Thoracic aorta (tissue), 2 donors: ENCODE results near the gene EIF4E3. TPM values are rescaled to one million over a fixed set of nuclear protein-coding genes. Genes with fewer than 3 reads are reported as not detected.

Source experiments
- ATAC-seq: fragments of 150-250 bp; one replicate; pipeline ENCODE4 v1.8.0; 2017; ENCODE audit warnings: low read depth; ENCODE audit not compliant: insufficient number of reproducible peaks, low FRiP score
- DNase-seq: peaks from one replicate; pipeline ENCODE4 v3.0.0-alpha.2; 2020; ENCODE audit warnings: low spot score
- H3K27ac ChIP-seq, 2 donors: fragments of 200-600 bp; sonication (generic); 1 replicate in 1 of 2; 2 replicates in 1 of 2; pipeline ENCODE4 v1.5.1; 2016; ENCODE audit warnings: mild to moderate bottlenecking in 2 of 2, moderate library complexity in 2 of 2
- H3K27me3 ChIP-seq: fragments of 200-600 bp; sonication (generic); replicated peaks from 2 replicates; pipeline ENCODE4 v1.6.0; 2016; ENCODE audit warnings: mild to moderate bottlenecking; ENCODE audit not compliant: insufficient read depth
- H3K36me3 ChIP-seq: fragments of 200-600 bp; sonication (generic); one replicate; pipeline ENCODE4 v1.5.1; 2016
- H3K4me1 ChIP-seq, 2 donors: fragments of 200-600 bp; sonication (generic); 1 replicate in 1 of 2; 2 replicates in 1 of 2; pipeline versions ENCODE4 v1.5.1 to v1.6.0; 2016; ENCODE audit warnings: low read depth in 2 of 2, mild to moderate bottlenecking in 1 of 2; ENCODE audit not compliant: control insufficient read depth in 1 of 2
- H3K4me3 ChIP-seq: fragments of 200-600 bp; sonication (generic); 2 replicates; pipeline ENCODE4 v1.5.1; 2016; ENCODE audit warnings: mild to moderate bottlenecking
- H3K9me3 ChIP-seq: fragments of 200-600 bp; sonication (generic); 2 replicates; pipeline ENCODE4 v1.5.1; 2016
- total RNA-seq, 2 donors: library from RNA; depleted of rRNA; stranded (reverse); fragments of >200 nt; gene quantifications; one replicate each; pipeline versions ENCODE4 v1.1.0 to v1.2.3, GENCODE V29; 2016
- TF ChIP-seq, protein P1 (sequence below): fragments of 200-600 bp; sonication (generic); IDR thresholded peaks from one replicate; pipeline ENCODE4 v1.5.1; 2019; ENCODE audit warnings: antibody characterized with exemption

EIF4E3 gene
- total RNA-seq, 2 donors from 2014 or later, result 8.8 to 12.1 TPM

DNA sequence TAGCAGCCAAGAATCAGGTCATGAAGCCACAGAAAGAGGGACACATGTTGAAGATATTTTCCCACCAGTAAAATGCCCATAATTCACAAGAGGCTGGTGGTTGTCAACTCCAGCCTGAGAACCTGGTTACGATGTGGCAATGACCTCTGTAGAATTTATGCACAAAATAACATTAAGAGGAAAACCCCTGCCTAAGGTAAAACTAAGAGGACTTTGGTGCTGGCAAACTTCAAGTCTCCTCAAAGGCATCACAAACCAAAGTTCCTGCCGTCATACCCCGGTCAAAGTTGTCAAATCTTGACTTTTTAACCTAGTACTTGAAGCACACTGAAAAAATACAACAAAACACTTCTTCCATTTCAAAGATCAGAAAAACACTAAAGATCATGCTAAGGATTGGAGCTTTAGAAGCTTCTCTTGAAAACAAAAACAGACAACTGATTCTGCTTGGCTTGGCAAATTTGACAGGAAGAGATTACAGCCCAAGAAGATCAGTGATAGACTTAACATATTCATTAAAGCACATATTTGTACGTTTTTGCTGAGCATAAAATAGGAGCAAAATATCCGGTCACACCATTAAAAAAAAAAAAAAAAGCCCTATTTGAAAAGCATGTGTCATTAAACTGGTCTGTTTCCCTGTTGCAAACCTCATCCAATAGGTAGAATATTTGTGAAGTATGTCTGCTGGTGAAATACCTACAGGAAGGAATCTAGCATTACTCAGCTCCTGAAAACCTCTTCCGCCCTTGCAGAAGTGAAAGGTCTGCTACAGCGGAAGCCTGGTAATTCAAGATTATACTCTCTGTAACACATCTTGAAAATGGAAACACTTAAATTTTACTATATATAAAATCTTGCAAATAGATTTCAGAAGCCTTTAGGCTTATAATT lies 22.8 kb downstream of the EIF4E3 start:
- TF ChIP-seq, protein P1, sequence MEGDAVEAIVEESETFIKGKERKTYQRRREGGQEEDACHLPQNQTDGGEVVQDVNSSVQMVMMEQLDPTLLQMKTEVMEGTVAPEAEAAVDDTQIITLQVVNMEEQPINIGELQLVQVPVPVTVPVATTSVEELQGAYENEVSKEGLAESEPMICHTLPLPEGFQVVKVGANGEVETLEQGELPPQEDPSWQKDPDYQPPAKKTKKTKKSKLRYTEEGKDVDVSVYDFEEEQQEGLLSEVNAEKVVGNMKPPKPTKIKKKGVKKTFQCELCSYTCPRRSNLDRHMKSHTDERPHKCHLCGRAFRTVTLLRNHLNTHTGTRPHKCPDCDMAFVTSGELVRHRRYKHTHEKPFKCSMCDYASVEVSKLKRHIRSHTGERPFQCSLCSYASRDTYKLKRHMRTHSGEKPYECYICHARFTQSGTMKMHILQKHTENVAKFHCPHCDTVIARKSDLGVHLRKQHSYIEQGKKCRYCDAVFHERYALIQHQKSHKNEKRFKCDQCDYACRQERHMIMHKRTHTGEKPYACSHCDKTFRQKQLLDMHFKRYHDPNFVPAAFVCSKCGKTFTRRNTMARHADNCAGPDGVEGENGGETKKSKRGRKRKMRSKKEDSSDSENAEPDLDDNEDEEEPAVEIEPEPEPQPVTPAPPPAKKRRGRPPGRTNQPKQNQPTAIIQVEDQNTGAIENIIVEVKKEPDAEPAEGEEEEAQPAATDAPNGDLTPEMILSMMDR, result no peak
- Histone ChIP-seq H3K36me3 (no peaks in the 10 kb centered on the region), H3K4me1 (no peaks in the 10 kb centered on the region), H3K27ac (no peak overlapping the region), H3K4me3 (no peak overlapping the region), H3K27me3 (no peaks in the 10 kb centered on the region), H3K9me3 (no peaks in the 10 kb centered on the region)
- DNase-seq, result no peak
- no peak for ATAC-seq

- no peak overlapping the region for H3K27ac ChIP-seq
- ATAC-seq, result no peak
These were observed 23.9 kb downstream of the EIF4E3 start for GRCh38 chr3:71701251-71701762.

GRCh38 chr3:71695000-71695482 lies 30.2 kb downstream of the EIF4E3 start:
- DNase-seq (no peak), ATAC-seq (no peak)
- Histone ChIP-seq H3K27me3 (no peaks in the 10 kb centered on the region), H3K36me3 (no peaks in the 10 kb centered on the region), H3K9me3 (no peaks in the 10 kb centered on the region), H3K27ac (no peak overlapping the region), H3K4me1 (peaks cover 12 to 18% of the 10 kb centered on the region in 2 donors), H3K4me3 (no peak overlapping the region)
- TF ChIP-seq, protein P1, result no peak

More at GRCh38 chr3:71701251-71701762, 23.9 kb downstream of the EIF4E3 start:
- no peak for DNase-seq
- Histone ChIP-seq H3K4me1 (no peaks in the 10 kb centered on the region), H3K9me3 (no peaks in the 10 kb centered on the region), H3K27me3 (no peaks in the 10 kb centered on the region), H3K4me3 (no peak overlapping the region), H3K36me3 (no peaks in the 10 kb centered on the region)
- TF ChIP-seq, protein P1, result no peak

- Histone ChIP-seq H3K27ac (no peak overlapping the region), H3K4me1 (peaks cover 12 to 21% of the 10 kb centered on the region in 2 donors), H3K36me3 (no peaks in the 10 kb centered on the region), H3K4me3 (no peak overlapping the region), H3K9me3 (no peaks in the 10 kb centered on the region), H3K27me3 (no peaks in the 10 kb centered on the region)
- TF ChIP-seq, protein P1, result no peak
- DNase-seq (no peak), ATAC-seq (no peak)
These were observed 30.7 kb downstream of the EIF4E3 start for GRCh38 chr3:71694358-71694999.

GRCh38 chr3:71693641-71694040 lies 31.6 kb downstream of the EIF4E3 start:
- H3K36me3 ChIP-seq, result no peaks in the 10 kb centered on the region
- peaks cover 12 to 21% of the 10 kb centered on the region in 2 donors for H3K4me1 ChIP-seq
- DNase-seq (no peak), ATAC-seq (no peak)
- H3K27ac ChIP-seq, result no peak overlapping the region
- no peaks in the 10 kb centered on the region for H3K9me3 ChIP-seq
- no peaks in the 10 kb centered on the region for H3K27me3 ChIP-seq
- no peak overlapping the region for H3K4me3 ChIP-seq
- TF ChIP-seq, protein P1, result no peak
